OCI-LY3 (cell line): ENCODE data around the gene CDAN1.

ENCODE experiments used
- H2AFZ ChIP-seq: fragments of 200-600, 300-600 bp; shearing (Covaris generic); 2 replicates; pipeline ENCODE4 v1.6.0; 2014; ENCODE audit warnings: antibody characterized with exemption, low read depth, low read length
- H3K27ac ChIP-seq: fragments of 200-600, 300-600 bp; sonication (generic); 2 replicates; pipeline ENCODE4 v1.5.1; 2014; ENCODE audit warnings: mild to moderate bottlenecking, low read length, moderate library complexity, mixed read lengths
- H3K27me3 ChIP-seq: fragments of 200-600, 300-600 bp; sonication (generic); 2 replicates; pipeline ENCODE4 v1.6.1; 2014; ENCODE audit warnings: low read depth, low read length, mixed read lengths
- H3K36me3 ChIP-seq: fragments of 200-600, 300-600 bp; sonication (generic); replicated peaks from 2 replicates; pipeline ENCODE3; 2014; ENCODE audit warnings: low read depth, low read length, mixed read lengths
- H3K4me1 ChIP-seq: fragments of 300-600, 200-600 bp; sonication (generic); 2 replicates; pipeline ENCODE4 v1.6.1; 2014; ENCODE audit warnings: low read length, mixed read lengths
- H3K4me2 ChIP-seq: fragments of 200-600, 300-600 bp; sonication (generic); 2 replicates; pipeline ENCODE4 v1.6.1; 2014; ENCODE audit warnings: low read length, mixed read lengths
- H3K4me3 ChIP-seq: fragments of 300-600, 200-600 bp; sonication (generic); 2 replicates; pipeline ENCODE4 v1.5.1; 2014; ENCODE audit warnings: antibody characterized with exemption, mild to moderate bottlenecking, low read length, moderate library complexity
- H3K79me2 ChIP-seq: fragments of 300-600, 200-600 bp; shearing (Covaris generic); 2 replicates; pipeline ENCODE4 v1.6.1; 2014; ENCODE audit warnings: mild to moderate bottlenecking, low read length, mixed read lengths
- H3K9ac ChIP-seq: fragments of 300-600, 200-600 bp; shearing (Covaris generic); 2 replicates; pipeline ENCODE4 v1.6.0; 2014; ENCODE audit warnings: mild to moderate bottlenecking, low read length, moderate library complexity
- H3K9me3 ChIP-seq: fragments of 200-600, 300-600 bp; shearing (Covaris generic); 2 replicates; pipeline ENCODE4 v1.6.1; 2014; ENCODE audit warnings: low read length, mixed read lengths; ENCODE audit not compliant: insufficient read depth
- H4K20me1 ChIP-seq: fragments of 200-600, 300-600 bp; sonication (generic); 2 replicates; pipeline ENCODE4 v1.6.1; 2016; ENCODE audit warnings: low read length, mixed read lengths; ENCODE audit not compliant: insufficient read depth
- CTCF ChIP-seq: fragments of 200-600, 300-600 bp; sonication (generic); IDR thresholded peaks from 2 replicates; pipeline ENCODE4 v1.5.1; 2014; ENCODE audit warnings: antibody characterized with exemption, low read length, low read depth
- EZH2phosphoT487 ChIP-seq: fragments of 200-600 bp; shearing (Covaris generic); IDR thresholded peaks from 2 replicates; pipeline ENCODE4 v1.6.1; 2018; ENCODE audit warnings: antibody characterized with exemption, mixed run types, low read depth

CDAN1 gene

GRCh38 chr15:42716626-42717025 lies 20.3 kb downstream of the CDAN1 start:
- Histone ChIP-seq H3K79me2 (no peaks in the 10 kb centered on the region), H3K4me1 (no peaks in the 10 kb centered on the region), H3K9ac (no peak overlapping the region), H2AFZ (no peak overlapping the region), H4K20me1 (no peaks in the 10 kb centered on the region), H3K4me3 (no peak overlapping the region), H3K9me3 (no peaks in the 10 kb centered on the region), H3K27me3 (no peaks in the 10 kb centered on the region), H3K36me3 (peaks cover 9% of the 10 kb centered on the region), H3K4me2 (no peak overlapping the region), H3K27ac (no peak overlapping the region)
- no peak for TF ChIP-seq CTCF
- no peak for TF ChIP-seq EZH2phosphoT487

GRCh38 chr15:42716125-42716524 lies 20.8 kb downstream of the CDAN1 start:
- Histone ChIP-seq H3K4me1 (no peaks in the 10 kb centered on the region), H4K20me1 (no peaks in the 10 kb centered on the region), H3K36me3 (peaks cover 9% of the 10 kb centered on the region), H3K27ac (no peak overlapping the region), H3K79me2 (no peaks in the 10 kb centered on the region), H3K27me3 (no peaks in the 10 kb centered on the region), H2AFZ (no peak overlapping the region), H3K4me2 (no peak overlapping the region), H3K9ac (no peak overlapping the region), H3K9me3 (no peaks in the 10 kb centered on the region), H3K4me3 (no peak overlapping the region)
- no peak for TF ChIP-seq CTCF
- no peak for TF ChIP-seq EZH2phosphoT487

GRCh38 chr15:42712584-42712983 lies 24.3 kb downstream of the CDAN1 start:
- Histone ChIP-seq H2AFZ (no peak overlapping the region), H4K20me1 (no peaks in the 10 kb centered on the region), H3K4me2 (no peak overlapping the region), H3K27me3 (no peaks in the 10 kb centered on the region), H3K9me3 (no peaks in the 10 kb centered on the region), H3K4me3 (no peak overlapping the region), H3K27ac (no peak overlapping the region), H3K79me2 (no peaks in the 10 kb centered on the region), H3K9ac (no peak overlapping the region), H3K36me3 (no peaks in the 10 kb centered on the region), H3K4me1 (no peaks in the 10 kb centered on the region)
- TF ChIP-seq CTCF (no peak), EZH2phosphoT487 (no peak)

- Histone ChIP-seq H3K36me3 (no peaks in the 10 kb centered on the region), H3K4me1 (no peaks in the 10 kb centered on the region), H3K4me3 (no peak overlapping the region), H3K9ac (no peak overlapping the region), H3K27me3 (no peaks in the 10 kb centered on the region), H2AFZ (no peak overlapping the region), H3K27ac (no peak overlapping the region), H3K4me2 (no peak overlapping the region), H3K79me2 (no peaks in the 10 kb centered on the region), H4K20me1 (no peaks in the 10 kb centered on the region), H3K9me3 (no peaks in the 10 kb centered on the region)
- TF ChIP-seq EZH2phosphoT487 (no peak), CTCF (no peak)
Observed at GRCh38 chr15:42711746-42712145, 25.2 kb downstream of the CDAN1 start.
